Stimulated activated CD8-positive, alpha-beta memory T cell treated with anti-CD3 and anti-CD28 coated beads, Interleukin-2, amount 100 ng/mL, for 48 hours (primary cell): ENCODE data around the gene TEX10.
"Not testable (repeated sequence)": the region's sequence is repeated elsewhere in the genome, so short reads cannot be mapped to it uniquely, and the experiment has no call there.

Experiments used
- DNase-seq, 2 donors: peaks; one replicate each; pipeline ENCODE4 v3.0.0-alpha.2; 2020; ENCODE audit warnings: low read depth in 2 of 2

TEX10 gene

GRCh38 chr9:100350188-100350587 lies 2.6 kb downstream of the TEX10 start:
- no peak for DNase-seq

GRCh38 chr9:100346836-100347235 lies 5.9 kb downstream of the TEX10 start:
- no peak for DNase-seq

- DNase-seq: no peak
Measured at GRCh38 chr9:100341889-100342288, 10.9 kb downstream of the TEX10 start.

GRCh38 chr9:100340224-100340623 lies 12.5 kb downstream of the TEX10 start:
- DNase-seq: no peak

GRCh38 chr9:100338736-100339135 lies 14.0 kb downstream of the TEX10 start:
- not testable (repeated sequence) for DNase-seq

GRCh38 chr9:100324594-100325200 lies 28.0 kb downstream of the TEX10 start:
- DNase-seq: no peak

- DNase-seq: no peak
Measured at GRCh38 chr9:100322954-100323536, 29.7 kb downstream of the TEX10 start.

- DNase-seq: no peak
Measured at GRCh38 chr9:100317706-100318105, 35.0 kb downstream of the TEX10 start.

GRCh38 chr9:100315561-100315960 lies 37.2 kb downstream of the TEX10 start:
- DNase-seq: no peak

GRCh38 chr9:100309992-100310391 lies 42.8 kb downstream of the TEX10 start:
- no peak for DNase-seq

GRCh38 chr9:100308965-100309564 lies 43.7 kb downstream of the TEX10 start:
- DNase-seq: no peak

GRCh38 chr9:100307080-100307479 lies 45.7 kb downstream of the TEX10 start:
- no peak for DNase-seq

GRCh38 chr9:100306283-100306682 lies 46.5 kb downstream of the TEX10 start:
- no peak for DNase-seq

- DNase-seq: no peak
Measured at GRCh38 chr9:100303747-100304146, 49.0 kb downstream of the TEX10 start.

GRCh38 chr9:100298378-100298777 lies 54.4 kb downstream of the TEX10 start:
- no peak for DNase-seq

- no peak for DNase-seq
Measured at GRCh38 chr9:100296407-100296806, 56.3 kb downstream of the TEX10 start.

GRCh38 chr9:100295240-100295639 lies 57.5 kb downstream of the TEX10 start:
- no peak for DNase-seq

- DNase-seq: no peak
Measured at GRCh38 chr9:100294806-100295205, 57.9 kb downstream of the TEX10 start.

- no peak for DNase-seq
Measured at GRCh38 chr9:100294341-100294740, 58.4 kb downstream of the TEX10 start.

GRCh38 chr9:100292414-100292813 lies 60.3 kb downstream of the TEX10 start:
- DNase-seq: no peak

GRCh38 chr9:100290714-100291113 lies 62.0 kb downstream of the TEX10 start:
- no peak for DNase-seq

- no peak for DNase-seq
Measured at GRCh38 chr9:100287186-100287585, 65.6 kb downstream of the TEX10 start.

- DNase-seq: no peak
Measured at GRCh38 chr9:100286257-100286656, 66.5 kb downstream of the TEX10 start.

- DNase-seq: no peak
Measured at GRCh38 chr9:100285601-100286000, 67.1 kb downstream of the TEX10 start.
